Measurements from ENCODE around the gene NHLRC4.

- TF ChIP-seq POLR2AphosphoS5 (IDR thresholded peaks at IDR 0.05) (no peak), CTCF (IDR thresholded peaks at IDR 0.05) (no peak), EP300 (IDR thresholded peaks at IDR 0.05) (no peak), POLR2A (IDR thresholded peaks at IDR 0.05) (no peak)
These were observed 50.2 kb downstream of the NHLRC4 start for GRCh38 chr16:616733-617586.
